SJSA1 (cell line): Measurements from ENCODE around the gene TXNL4A. TPM values are rescaled to one million over a fixed set of nuclear protein-coding genes. Genes with fewer than 3 reads are reported as not detected.

Experiments
- DNase-seq, 2 experiments: peaks; one replicate each; pipeline ENCODE4 v3.0.0-alpha.2; 2015 to 2020; ENCODE audit warnings: low spot score in 2 of 2, low read depth in 1 of 2
- H3K27ac ChIP-seq: fragments of 250-450 bp; sonication (Bioruptor Pico); 2 replicates; pipeline ENCODE4 v1.5.1; 2020; ENCODE audit warnings: mild to moderate bottlenecking, moderate library complexity
- H3K27me3 ChIP-seq: fragments of 250-450 bp; sonication (Bioruptor Pico); replicated peaks from 2 replicates; pipeline ENCODE4 v1.5.1; 2020; ENCODE audit warnings: mild to moderate bottlenecking, moderate library complexity
- H3K36me3 ChIP-seq: fragments of 250-450 bp; sonication (Bioruptor Pico); 2 replicates; pipeline ENCODE4 v1.5.1; 2020; ENCODE audit warnings: mild to moderate bottlenecking
- H3K4me1 ChIP-seq: fragments of 250-450 bp; sonication (Bioruptor Pico); replicated peaks from 2 replicates; pipeline ENCODE4 v1.6.1; 2021; ENCODE audit warnings: mild to moderate bottlenecking
- H3K4me3 ChIP-seq: fragments of 250-450 bp; sonication (Bioruptor Pico); 2 replicates; pipeline ENCODE4 v1.5.1; 2020; ENCODE audit warnings: mild to moderate bottlenecking
- H3K9me3 ChIP-seq: fragments of 250-450 bp; sonication (Bioruptor Pico); replicated peaks from 2 replicates; pipeline ENCODE4 v1.5.1; 2020; ENCODE audit warnings: mild to moderate bottlenecking
- total RNA-seq: library from RNA; depleted of rRNA; stranded (reverse); fragments of >200 nt; shearing (Covaris generic); gene quantifications from 2 replicates; pipeline ENCODE4 v1.2.3, GENCODE V29; 2014

Gene TXNL4A
- total RNA-seq, 1 experiment from 2014 or later: 97.6 TPM

- H3K9me3 ChIP-seq: no peaks in the 10 kb centered on the region
- DNase-seq: peak in 1 of 2 experiments; percentile 21
- no peaks in the 10 kb centered on the region for H3K27me3 ChIP-seq
- peaks cover 3% of the 10 kb centered on the region for H3K4me1 ChIP-seq
- peaks cover 26% of the 10 kb centered on the region for H3K36me3 ChIP-seq
- no peak overlapping the region for H3K27ac ChIP-seq
- H3K4me3 ChIP-seq: no peak overlapping the region
Measured at GRCh38 chr18:79945118-79946042, 43.0 kb downstream of the TXNL4A start.

- DNase-seq: peak in 1 of 2 experiments; percentile 27
- H3K27me3 ChIP-seq: no peaks in the 10 kb centered on the region
- H3K36me3 ChIP-seq: peaks cover 26% of the 10 kb centered on the region
- H3K27ac ChIP-seq: no peak overlapping the region
- H3K4me3 ChIP-seq: no peak overlapping the region
- H3K9me3 ChIP-seq: no peaks in the 10 kb centered on the region
- no peaks in the 10 kb centered on the region for H3K4me1 ChIP-seq
Measured at GRCh38 chr18:79944746-79945117, 43.6 kb downstream of the TXNL4A start.

- Histone ChIP-seq H3K9me3 (no peaks in the 10 kb centered on the region), H3K27ac (no peak overlapping the region), H3K4me1 (no peaks in the 10 kb centered on the region), H3K27me3 (no peaks in the 10 kb centered on the region), H3K36me3 (peaks cover 27% of the 10 kb centered on the region), H3K4me3 (no peak overlapping the region)
- peak in 1 of 2 experiments; percentile 32 for DNase-seq
Measured at GRCh38 chr18:79944126-79944731, 44.1 kb downstream of the TXNL4A start.

DNA sequence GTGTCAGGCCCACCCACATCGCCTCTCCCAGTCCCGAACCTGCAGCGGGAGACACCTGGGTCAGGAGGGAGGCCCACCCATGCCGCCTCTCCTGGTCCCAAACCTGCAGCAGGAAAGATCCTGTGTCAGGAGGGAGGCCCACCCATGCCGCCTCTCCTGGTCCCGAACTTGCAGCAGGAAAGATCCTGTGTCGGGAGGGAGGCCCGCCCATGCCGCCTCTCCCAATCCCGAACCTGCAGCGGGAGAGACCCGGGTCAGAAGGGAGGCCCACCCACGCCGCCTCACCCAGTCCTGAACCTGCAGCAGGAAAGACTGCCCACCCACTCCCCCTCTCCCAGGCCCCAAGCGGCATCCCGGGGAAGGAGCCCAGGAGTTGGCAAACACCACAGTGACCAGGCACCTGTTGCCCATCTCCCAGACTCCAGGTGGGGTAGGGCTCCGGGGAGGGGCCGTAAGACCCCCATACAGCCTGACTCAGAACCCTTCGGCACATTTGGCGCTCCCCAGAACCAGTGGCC lies 44.7 kb downstream of the TXNL4A start:
- peaks cover 27% of the 10 kb centered on the region for H3K36me3 ChIP-seq
- H3K4me1 ChIP-seq: no peaks in the 10 kb centered on the region
- H3K9me3 ChIP-seq: no peaks in the 10 kb centered on the region
- peak in 1 of 2 experiments; percentile 40 for DNase-seq
- no peaks in the 10 kb centered on the region for H3K27me3 ChIP-seq
- H3K27ac ChIP-seq: no peak overlapping the region
- H3K4me3 ChIP-seq: no peak overlapping the region

GRCh38 chr18:79942786-79943607 lies 45.4 kb downstream of the TXNL4A start:
- Histone ChIP-seq H3K4me1 (no peaks in the 10 kb centered on the region), H3K9me3 (no peaks in the 10 kb centered on the region), H3K36me3 (peaks cover 22% of the 10 kb centered on the region), H3K27me3 (no peaks in the 10 kb centered on the region), H3K4me3 (no peak overlapping the region), H3K27ac (no peak overlapping the region)
- DNase-seq: peak in 1 of 2 experiments; percentile 36

DNA sequence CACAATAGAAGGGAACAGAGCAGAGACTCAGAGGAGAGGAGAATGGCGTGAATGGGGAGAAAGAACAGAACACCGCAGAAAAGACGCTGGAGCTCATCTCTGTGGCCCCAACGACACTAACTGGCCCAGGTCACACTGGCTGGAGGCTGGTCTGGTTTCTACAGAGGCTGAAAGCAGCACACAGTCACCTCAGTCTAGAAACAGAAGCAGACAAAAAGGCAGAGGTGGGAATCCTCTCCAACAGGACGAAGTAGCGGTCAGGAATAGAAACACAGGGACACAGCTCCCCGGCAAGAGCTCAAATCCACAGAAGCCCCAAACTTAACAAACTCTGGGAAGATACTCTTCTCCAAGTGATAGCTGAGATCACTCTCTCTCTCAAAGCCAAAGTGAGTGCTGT lies 46.2 kb downstream of the TXNL4A start:
- DNase-seq: no peak
- H3K4me3 ChIP-seq: no peak overlapping the region
- no peaks in the 10 kb centered on the region for H3K4me1 ChIP-seq
- H3K36me3 ChIP-seq: peaks cover 23% of the 10 kb centered on the region
- peaks cover 4% of the 10 kb centered on the region for H3K9me3 ChIP-seq
- no peaks in the 10 kb centered on the region for H3K27me3 ChIP-seq
- no peak overlapping the region for H3K27ac ChIP-seq

DNA sequence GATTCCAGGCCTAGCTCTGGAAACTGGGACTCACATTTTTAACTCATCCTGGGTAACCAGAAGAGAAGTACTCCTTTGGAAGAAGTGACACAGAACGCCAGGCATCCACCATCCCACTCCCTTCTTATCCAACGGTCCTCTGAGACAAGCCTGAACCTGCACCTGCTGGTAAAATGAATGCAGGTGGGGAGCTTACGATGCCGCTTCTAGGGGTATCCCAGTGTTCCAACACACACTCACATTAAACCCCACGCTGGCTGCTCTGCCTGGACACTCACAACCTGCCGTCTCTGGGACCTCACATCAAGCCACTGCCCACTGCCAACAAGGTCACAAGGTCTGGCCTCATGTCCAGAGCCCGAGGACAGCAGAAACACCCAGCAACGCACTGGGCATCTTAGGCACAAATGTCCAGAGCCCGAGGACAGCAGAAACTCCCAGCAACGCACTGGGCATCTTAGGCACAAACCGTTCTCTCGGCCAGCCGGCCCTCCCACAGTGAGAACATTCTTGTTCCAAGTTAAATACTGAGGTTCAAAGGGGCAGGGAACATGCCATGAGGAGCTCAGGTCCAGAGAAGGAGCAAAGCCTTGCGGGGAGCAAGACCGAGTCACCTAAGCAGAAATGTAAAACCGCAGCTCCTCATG lies 46.8 kb downstream of the TXNL4A start:
- Histone ChIP-seq H3K4me1 (no peaks in the 10 kb centered on the region), H3K36me3 (peaks cover 25% of the 10 kb centered on the region), H3K27me3 (no peaks in the 10 kb centered on the region), H3K27ac (no peak overlapping the region), H3K4me3 (no peak overlapping the region), H3K9me3 (peaks cover 7% of the 10 kb centered on the region)
- peak in 1 of 2 experiments; percentile 31 for DNase-seq

GRCh38 chr18:79940814-79941472 lies 47.4 kb downstream of the TXNL4A start:
- DNase-seq: peak in 1 of 2 experiments; percentile 32
- H3K27ac ChIP-seq: no peak overlapping the region
- no peak overlapping the region for H3K4me3 ChIP-seq
- H3K36me3 ChIP-seq: peaks cover 31% of the 10 kb centered on the region
- no peaks in the 10 kb centered on the region for H3K27me3 ChIP-seq
- no peaks in the 10 kb centered on the region for H3K4me1 ChIP-seq
- peaks cover 9% of the 10 kb centered on the region for H3K9me3 ChIP-seq

- Histone ChIP-seq H3K36me3 (peaks cover 32% of the 10 kb centered on the region), H3K4me1 (no peaks in the 10 kb centered on the region), H3K9me3 (peaks cover 14% of the 10 kb centered on the region), H3K4me3 (no peak overlapping the region), H3K27me3 (no peaks in the 10 kb centered on the region), H3K27ac (no peak overlapping the region)
- DNase-seq: peak in 1 of 2 experiments; percentile 20
Measured at GRCh38 chr18:79940126-79940813, 48.1 kb downstream of the TXNL4A start.

DNA sequence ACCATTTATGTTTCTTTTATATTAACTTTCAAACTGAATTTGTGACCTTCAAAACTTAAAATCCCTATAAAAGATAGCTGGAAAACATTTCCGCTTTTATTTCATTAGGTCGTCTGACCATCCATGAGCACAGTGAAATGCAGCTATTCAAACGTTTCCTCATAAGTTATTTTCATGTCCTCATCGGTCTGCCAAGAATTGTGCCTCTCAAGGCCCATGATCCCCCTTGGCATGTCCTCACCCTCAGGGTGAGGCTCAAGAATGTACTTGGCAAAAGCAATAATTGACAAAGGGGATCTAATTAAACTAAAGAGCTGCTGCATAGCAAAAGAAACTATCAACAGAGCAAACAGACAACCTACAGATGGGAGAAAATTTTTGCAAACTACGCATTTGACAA lies 49.3 kb downstream of the TXNL4A start:
- peaks cover 14% of the 10 kb centered on the region for H3K9me3 ChIP-seq
- no peaks in the 10 kb centered on the region for H3K4me1 ChIP-seq
- H3K4me3 ChIP-seq: no peak overlapping the region
- H3K27me3 ChIP-seq: no peaks in the 10 kb centered on the region
- peaks cover 40% of the 10 kb centered on the region for H3K36me3 ChIP-seq
- H3K27ac ChIP-seq: no peak overlapping the region
- DNase-seq: no peak

DNA sequence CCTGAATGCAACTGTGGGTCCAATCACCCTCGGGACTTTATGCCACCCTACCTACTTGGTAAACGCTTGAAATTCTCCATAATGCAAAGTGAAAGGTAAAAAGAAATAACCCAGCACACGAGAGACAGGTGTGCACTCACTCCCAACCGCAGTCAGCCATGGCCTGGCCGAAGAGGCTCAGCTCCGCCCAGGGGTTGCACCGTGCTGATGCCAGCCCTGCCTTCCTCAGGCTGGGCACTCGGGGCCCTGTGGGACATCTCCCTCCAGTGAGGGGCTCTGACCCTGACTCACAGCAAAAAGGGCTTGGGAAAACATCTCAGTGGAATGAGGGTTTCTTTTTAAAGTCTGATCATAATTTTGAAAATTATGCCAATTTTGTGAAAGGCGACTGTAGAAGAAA lies 50.2 kb downstream of the TXNL4A start:
- H3K4me3 ChIP-seq: no peak overlapping the region
- H3K9me3 ChIP-seq: peaks cover 14% of the 10 kb centered on the region
- DNase-seq: no peak
- H3K36me3 ChIP-seq: peaks cover 40% of the 10 kb centered on the region
- H3K27ac ChIP-seq: no peak overlapping the region
- no peaks in the 10 kb centered on the region for H3K4me1 ChIP-seq
- no peaks in the 10 kb centered on the region for H3K27me3 ChIP-seq

DNA sequence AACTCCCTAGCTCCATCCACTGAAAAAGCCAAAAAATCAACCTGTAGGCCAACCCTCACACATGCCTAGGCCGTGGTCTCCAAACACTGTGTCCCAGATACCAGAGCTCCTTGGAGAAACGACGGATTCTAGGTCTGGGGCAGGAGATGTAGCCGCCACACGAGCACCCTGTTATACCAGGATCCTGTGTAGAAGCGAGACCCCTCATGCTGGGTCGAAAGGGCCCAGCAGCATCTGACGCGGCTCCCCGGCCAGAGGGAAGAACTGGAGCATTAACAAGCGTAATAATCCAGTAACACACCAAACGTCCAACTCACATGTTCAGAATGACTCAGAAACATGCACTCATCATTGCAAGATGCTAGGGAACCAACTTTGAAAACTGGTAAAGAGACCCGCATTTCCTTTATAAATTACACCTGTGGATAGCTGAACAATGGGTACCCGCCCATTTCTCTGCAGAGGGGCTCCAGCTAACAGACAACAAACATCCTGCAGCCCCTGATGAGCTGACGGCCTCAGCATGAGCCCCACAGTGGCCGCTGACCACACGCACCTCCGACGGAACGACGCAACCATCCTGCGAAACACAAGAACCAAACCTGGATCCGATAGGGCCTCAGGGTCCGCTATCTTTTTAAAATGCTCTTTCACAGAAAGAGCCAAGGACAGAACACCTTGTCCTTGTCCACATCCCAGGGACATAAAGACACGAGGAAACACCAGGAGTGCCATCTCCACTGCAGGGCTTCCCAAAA lies 51.1 kb downstream of the TXNL4A start:
- Histone ChIP-seq H3K4me1 (no peaks in the 10 kb centered on the region), H3K9me3 (peaks cover 17% of the 10 kb centered on the region), H3K27me3 (no peaks in the 10 kb centered on the region), H3K4me3 (no peak overlapping the region), H3K36me3 (peaks cover 33% of the 10 kb centered on the region), H3K27ac (no peak overlapping the region)
- peak in 1 of 2 experiments; percentile 27 for DNase-seq
